Stimulated activated CD8-positive, alpha-beta memory T cell treated with anti-CD3 and anti-CD28 coated beads, Interleukin-4, amount 100 ng/mL, for 1 hour (primary cell): ENCODE data around the gene RNF144B.
"Not testable (repeated sequence)": the region's sequence is repeated elsewhere in the genome, so short reads cannot be mapped to it uniquely, and the experiment has no call there.

Experiments used
- DNase-seq, 2 donors: peaks; one replicate each; pipeline ENCODE4 v3.0.0-alpha.2; 2020; ENCODE audit warnings: low read depth in 2 of 2, low spot score in 1 of 2

The RNF144B gene

DNA sequence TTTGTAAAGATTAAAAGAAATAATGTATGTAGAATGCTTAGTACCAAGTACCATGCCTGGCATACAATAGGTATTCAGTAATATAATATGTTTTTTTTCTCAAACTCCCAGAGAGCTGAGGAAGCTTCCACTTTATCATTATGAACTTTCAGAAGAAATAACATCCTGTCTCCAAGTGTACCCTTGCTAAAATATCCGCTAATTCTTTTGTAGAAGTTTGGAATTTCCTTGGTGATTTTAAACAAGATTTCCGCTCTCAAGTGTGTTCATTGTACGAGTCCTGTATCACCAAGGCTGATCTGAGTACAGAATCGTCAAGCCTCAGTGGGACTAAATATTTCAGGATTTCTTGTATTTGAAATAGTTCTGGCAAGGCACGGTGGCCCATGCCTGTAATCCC, 16.1 kb upstream of the RNF144B start:
- no peak for DNase-seq

DNA sequence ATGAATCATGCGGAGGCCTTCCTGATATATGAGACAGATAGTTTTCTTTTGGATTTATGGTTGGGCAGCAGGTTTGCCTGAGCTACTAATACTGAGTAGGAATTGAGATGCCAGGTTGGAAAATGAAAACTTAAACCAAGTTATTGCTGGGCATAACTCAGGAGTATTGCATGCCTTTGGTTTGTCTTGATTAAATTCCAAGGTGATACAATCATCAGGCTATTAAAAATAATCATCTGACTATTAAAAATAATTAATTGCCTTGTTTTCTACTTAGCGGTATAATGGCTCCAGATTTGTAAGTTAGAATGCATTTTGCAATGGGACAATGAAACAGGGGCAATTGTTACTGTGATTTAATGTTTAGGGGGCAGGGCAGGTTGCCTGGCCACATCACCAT, 15.5 kb upstream of the RNF144B start:
- DNase-seq: no peak

DNA sequence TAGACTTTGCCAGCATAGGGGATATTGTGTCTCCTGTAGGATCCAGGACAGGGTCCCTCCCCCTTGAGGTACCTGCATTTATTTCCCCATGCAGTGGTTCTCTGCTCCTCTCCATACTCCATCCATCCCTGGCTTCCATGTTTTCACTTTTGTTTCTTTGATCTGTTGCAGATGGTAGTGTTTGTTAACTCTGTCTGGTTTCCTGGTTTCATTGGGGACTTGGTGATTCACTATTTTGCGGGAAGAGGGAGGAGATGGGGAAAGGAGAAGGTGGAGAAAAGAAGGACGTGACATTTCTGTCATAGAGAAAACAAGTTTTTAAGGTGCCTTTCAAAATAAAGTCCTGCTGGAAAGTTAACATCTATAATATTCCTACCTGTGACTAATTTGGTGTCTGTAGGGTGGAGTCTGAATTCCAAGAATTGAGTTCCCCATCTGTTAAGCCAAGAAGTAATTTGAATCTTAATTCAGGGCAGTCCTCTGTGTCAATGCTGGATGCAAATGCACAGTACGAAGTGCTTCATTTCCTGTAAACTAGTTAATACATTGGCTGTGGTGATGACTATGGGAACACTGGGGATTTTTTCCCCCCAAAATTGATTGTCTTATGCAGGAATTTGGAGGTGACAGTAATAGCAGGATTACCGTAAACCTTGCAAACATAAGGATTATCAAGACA, 6.9 kb upstream of the RNF144B start:
- no peak for DNase-seq

- DNase-seq: no peak
Observed at GRCh38 chr6:18380851-18381250, 6.3 kb upstream of the RNF144B start.

DNA sequence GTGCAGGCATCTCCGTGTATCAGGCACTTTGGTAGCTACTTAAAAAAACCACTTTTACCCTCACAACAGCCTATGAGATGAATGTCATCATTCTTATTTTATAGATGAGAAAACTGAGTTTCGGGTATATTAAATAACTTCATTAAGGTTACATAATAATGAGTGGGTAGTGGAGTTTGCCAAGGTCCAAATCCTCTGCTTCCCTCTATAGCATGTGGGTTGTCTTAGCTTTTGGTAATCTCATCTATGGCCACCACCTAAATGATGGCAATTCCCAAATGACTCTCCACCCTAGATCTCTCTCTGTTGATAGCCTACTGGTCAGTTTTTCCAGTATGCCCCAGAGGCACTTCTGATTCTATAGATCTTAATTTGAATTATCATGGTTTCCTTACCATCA, 3.7 kb upstream of the RNF144B start:
- DNase-seq: no peak

DNA sequence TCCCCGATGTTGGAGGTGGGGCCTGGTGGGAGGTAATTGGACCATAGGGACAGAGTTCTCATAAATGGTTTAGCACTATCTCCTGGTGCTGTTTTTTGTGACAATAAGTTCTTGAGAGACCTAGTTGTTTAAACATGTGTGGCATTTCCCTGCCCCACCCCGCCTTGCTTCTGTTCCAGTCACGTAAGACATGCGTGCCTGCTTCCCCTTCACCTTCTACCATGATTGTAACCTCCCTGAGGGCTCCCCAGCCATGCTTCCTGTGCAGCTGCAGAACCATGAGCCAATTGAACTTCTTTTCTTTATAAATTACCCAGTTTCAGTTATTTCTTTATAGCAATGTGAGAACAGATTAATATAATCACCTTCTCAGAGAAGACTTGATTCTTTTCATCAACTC, 2.5 kb upstream of the RNF144B start:
- no peak for DNase-seq

DNA sequence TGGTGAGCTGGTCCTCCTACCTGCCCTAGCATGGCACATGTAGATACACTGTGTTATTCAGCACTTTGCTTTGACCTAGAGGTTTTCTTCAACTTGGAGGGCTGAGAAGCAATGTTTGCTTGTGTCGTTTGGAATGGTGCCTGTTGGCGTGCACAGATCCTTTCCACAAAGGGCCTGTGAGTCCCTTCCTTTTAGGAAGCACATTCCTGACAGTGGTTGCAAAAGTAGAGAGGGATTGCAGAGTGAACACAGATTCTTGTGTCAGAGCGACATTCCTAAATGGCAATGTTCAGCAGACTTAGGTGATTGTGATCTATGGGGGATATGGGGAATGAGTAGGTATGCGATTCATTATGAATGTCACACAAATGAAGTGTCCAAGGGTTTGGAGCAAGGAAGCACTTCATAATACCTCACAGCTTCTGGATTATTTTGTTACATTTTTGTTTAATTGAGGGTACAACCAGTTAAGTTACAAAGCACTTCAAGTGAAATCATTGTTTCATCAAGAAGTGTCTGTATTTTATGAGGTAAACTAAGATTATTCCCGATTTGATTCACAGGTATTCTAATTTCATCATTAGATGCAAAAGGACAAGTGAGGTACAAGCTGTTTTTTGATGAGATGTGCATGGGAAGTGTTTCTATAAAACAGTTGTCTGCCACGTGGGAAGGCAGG, 713 bp upstream of the RNF144B start:
- DNase-seq: no peak

DNA sequence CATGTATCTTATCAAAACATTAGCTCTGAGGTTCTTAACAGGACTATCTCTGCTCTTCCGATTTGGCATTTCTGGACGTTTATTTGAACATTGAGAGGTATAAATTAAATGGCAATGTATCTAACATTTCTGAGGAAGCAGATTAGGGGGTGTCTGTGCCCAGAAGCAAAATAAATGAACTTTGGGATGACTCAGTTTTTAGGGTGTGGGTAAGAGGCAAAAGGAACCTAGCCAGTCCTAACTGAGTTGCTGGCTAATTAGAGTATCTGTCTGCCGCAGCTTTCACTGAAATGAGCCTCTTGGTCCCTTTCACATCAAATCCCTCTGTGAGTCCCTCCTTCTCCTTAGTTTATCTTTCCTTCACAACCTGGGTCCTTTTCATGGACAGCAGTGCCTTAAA, 1.1 kb downstream of the RNF144B start:
- no peak for DNase-seq

- no peak for DNase-seq
Observed at GRCh38 chr6:18388942-18389341, 1.8 kb downstream of the RNF144B start.

DNA sequence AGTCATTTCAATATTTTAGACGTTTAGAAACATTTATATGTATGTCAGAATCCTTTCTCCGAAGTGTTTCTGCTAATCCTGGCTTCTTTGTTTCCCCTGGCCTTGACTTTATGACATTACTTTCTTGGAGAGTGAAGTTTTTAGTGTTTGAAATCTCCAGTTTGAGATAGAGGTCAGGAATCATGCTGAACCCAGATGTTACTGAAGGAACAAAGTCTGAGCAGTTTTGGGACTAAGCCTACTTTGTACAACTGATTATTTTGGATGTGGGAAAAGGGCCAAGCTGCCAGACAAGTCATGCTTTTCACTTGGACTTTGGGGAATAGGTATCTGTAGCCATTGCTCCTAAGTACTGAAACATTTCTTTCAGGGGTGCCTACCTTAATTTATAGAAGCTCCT, 2.3 kb downstream of the RNF144B start:
- DNase-seq: no peak

- DNase-seq: no peak
Observed at GRCh38 chr6:18390476-18390875, 3.3 kb downstream of the RNF144B start.

- DNase-seq: no peak
Observed at GRCh38 chr6:18391023-18391422, 3.9 kb downstream of the RNF144B start.

- DNase-seq: no peak
Observed at GRCh38 chr6:18392346-18392877, 5.3 kb downstream of the RNF144B start.

- DNase-seq: no peak
Observed at GRCh38 chr6:18393698-18394097, 6.5 kb downstream of the RNF144B start.

DNA sequence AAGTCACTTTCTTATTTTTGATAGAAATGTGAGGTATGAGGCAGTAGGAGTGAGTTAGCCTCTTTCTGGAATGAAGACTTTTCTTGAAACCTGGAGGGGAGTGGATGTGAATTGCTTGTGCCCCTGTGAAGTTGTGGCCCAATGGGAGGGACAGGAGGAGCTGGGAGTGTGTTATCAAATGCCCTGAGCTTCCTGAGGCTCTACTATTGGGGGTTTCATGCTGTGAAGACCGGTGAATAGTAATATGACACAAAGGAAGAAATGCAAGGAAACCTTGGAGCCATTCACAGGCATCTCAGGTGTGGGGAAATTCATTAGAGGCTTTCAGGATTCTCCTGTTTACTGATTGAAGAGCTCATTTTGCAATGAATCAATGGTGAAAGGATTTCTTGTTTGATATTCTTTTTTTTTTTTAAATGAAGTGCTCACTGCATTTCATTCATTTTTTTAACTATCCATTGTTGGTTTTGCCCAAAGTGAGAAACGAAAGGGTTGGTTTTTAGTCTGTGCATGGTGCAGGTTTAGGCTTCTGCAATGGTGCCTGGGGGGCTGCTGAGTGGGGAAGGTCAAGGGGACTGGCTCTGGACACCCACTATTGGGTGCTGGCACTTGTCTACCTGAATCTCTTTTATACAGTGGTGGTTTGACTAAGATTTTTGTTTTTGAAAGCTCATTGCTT, 8.2 kb downstream of the RNF144B start:
- no peak for DNase-seq

DNA sequence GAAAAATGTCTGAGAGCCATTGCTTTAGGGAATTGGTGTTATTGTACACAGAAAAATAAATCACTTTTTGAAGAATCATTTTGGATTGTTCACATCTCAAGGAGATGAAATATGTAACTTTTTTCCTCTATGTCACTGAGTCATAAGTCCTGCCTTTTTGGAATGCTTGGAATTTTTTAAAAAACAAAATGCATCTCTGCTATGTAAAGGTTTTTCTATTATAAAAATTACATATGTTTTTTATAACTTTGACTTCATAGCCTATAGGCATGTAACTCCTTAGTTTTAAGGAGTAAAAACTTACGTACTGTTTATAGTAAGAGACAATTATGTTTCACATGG, 8.7 kb downstream of the RNF144B start:
- no peak for DNase-seq

DNA sequence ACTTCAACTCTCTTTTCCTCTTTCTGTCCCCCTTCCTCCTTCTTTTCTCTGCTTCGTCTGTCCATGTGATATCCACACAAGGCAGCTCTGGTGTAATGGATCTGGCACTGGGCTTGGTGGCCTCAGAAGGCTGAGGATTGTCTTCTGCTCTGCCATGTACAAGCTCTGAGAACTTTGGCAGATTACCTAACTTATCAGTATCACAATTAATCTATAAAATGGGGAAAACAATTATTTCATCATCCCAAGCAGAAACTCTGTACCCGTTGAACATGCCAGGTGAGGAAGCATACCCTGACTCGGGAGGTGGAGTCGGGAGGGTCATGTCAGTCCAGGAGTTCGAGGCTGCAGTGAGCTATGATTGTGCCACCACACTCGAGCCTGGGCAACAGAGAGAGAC, 10.6 kb downstream of the RNF144B start:
- no peak for DNase-seq

DNA sequence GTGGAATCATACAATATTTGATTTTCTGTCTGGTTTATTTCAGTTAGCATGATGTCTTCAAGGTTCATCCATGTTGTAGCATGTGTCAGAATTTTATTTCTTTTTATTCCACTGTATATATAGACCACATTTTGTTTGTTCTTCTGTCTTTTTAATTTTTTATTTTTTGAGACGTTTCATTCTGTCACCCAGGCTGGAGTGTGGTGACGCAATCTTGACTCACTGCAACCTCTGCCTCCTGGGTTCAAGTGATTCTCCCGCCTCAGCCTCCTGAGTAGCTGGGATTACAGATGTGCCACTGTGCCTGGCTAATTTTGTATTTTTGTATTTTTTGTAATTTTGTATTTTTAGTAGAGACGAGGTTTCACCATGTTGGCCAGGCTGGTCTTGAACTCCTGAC, 11.1 kb downstream of the RNF144B start:
- not testable (repeated sequence) for DNase-seq

- DNase-seq: no peak
Observed at GRCh38 chr6:18400831-18401446, 13.8 kb downstream of the RNF144B start.

DNA sequence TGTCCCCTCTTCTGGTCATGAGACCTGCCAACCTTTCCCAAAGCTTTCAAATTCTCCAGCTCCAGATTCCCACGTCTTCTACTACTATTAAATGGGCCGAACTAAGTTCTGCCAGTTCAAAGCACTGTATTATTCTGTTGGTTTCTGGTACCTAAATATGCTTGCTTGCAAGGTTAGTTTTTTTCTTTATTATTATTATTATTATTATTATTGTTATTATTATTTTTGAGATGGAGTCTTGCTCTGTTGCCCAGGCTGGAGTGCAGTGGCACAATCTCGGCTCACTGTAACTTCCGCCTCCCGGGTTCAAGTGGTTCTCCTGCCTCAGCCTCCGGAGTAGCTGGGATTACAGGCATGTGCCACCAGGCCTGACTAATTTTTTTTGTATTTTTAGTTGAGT, 17.8 kb downstream of the RNF144B start:
- DNase-seq: not testable (repeated sequence)

GRCh38 chr6:18405477-18406293, 18.5 kb downstream of the RNF144B start:
- DNase-seq: no peak
